Smooth muscle cell of the brain vasculature (primary cell): ENCODE measurements around the gene AVP.
"Not testable (repeated sequence)": the region's sequence is repeated elsewhere in the genome, so short reads cannot be mapped to it uniquely, and the experiment has no call there.

Experiments
- DNase-seq: peaks from one replicate; pipeline ENCODE4 v3.0.0-alpha.2; 2012; ENCODE audit warnings: low read depth, low spot score

AVP gene

DNA sequence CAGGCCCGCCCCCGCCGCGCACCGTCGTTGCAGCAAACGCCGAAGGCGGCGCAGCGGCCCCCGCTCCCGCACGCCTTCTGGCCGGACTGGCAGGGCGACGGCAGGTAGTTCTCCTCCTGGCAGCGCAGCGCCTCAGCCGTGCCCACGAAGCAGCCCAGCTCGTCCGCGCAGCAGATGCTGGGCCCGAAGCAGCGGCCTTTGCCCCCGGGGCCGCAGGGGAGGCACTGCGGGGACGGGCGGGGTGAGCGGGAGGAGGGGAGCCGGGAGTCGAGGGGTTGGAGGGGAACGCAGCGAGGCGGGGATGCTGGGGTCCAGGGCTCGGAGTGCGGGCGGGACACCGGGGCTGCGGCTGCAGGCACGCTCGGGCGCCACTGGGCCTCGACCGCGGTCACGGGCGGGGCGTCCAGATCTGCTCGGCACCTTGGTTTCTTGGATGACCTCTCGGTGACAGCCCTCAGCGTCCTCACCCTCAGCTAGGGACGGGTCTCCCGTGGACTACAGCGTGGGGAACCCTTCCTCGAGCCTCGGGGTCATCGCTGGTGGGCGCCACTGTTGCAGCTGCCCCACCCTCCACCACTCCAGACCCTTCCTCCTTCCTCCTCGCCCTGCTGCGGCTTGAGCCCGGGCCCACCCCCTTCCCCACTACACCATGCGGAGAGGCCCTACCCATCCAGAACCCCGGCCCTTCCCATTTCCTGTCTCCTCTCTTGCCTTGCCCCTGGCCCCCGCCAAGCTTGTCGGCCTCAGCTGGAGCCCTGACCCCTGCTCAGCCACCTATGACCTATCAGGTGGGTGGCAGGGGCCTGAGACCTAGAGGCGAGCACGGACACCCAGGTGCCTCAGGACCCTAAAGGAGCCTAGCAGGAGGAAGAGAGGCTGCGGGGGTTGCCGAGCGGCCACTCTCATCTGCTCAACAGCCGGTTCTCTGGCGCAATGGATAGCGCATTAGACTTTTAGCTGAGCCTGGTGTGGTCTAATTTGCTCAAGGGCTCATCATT, 1.3 kb downstream of the AVP start:
- no peak for DNase-seq

DNA sequence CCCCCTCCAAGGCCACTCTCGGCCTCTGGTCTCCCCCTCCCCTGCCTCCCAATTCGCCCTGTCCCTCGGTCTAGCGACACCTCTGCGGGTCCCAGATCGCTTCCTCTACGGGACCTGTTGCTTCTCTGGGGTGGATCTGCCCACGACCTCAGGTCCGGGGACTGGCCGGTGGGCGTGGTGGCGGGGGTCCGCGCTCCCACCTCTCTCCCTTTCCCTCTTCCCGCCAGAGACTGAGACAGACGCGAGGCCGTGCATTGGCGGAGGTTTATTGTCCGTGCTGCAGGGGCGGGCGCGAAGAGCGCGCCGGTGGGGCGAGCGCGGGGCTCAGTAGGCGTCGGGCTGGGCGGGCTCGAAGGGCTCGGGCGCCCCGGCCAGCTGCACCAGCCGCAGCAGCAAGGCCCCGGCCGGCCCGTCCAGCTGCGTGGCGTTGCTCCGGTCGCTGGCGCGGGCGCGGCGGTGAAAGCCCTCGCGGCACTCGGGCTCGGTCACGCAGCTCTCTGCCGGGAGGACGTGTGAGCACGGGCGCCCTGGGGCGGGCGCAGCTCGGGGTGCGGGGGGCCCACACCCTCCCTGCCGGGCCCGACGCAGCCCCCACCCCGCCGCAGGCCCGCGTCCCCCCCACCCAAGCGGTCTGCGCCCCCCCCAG, 2.1 kb downstream of the AVP start:
- no peak for DNase-seq

DNA sequence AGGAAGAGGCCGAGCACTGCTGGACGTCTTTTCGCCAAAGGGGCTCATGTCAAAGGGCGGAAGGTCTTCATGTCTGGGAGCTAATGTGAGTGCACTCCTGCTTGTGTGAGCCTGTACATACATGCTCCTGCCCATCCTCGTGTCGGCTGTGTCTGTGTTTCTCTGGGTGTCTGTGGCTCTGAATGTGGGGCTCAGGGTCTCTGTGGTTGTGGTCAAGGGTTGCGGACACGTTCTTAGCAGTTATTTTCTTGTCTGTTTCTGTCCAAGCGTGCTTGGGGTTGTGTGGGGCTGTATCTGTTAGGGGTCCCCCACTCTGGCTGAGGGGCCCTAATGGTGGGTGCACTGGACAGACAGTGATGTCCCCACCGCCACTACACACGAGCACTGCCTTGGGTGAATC, 2.9 kb downstream of the AVP start:
- no peak for DNase-seq

DNA sequence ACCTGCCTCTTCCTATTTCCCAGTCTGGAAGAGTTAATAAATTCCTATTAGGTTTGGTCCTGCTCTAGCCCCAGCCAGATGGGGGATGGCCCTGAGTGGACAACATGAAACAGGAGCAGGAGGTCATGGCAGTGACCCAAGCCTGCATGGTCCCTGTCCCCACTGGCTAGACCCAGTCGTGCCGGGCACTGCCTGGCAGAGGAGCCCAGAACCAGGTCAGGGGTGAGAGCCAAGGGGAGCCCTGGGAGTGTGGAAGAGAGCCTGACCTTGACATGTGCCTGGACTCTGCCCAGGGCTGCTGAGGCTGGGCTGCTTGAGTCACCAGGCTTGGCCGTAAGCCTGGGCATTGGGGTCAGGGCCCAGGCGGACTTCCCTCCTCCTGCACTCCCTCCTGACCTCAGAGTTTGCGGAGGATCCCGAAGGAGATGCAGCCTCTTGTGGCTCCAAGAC, 3.6 kb downstream of the AVP start:
- DNase-seq: no peak

DNA sequence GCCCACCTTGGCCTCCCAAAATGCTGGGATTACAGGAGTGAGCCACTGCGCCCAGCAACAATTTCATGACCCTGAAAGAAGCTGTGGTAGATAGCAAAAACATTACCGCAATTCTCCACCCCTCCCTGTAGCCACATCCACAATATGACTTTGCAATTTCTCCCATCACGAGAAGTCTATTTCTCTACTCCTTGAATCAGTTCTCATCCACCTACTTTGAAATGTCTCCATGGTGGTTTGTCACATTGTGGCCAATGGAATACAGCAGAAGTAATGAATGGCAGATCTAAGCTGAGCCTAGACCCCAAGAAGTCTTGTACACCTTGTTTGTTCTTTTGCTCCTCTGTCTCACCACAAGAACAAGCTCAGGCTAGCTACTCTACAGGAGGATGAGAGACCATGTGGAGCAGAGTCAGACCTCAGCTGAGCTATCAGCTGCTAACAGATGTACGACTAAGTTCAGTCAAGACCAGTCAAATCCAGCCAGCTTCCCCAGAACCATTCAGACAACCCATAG, 6.8 kb downstream of the AVP start:
- no peak for DNase-seq

DNA sequence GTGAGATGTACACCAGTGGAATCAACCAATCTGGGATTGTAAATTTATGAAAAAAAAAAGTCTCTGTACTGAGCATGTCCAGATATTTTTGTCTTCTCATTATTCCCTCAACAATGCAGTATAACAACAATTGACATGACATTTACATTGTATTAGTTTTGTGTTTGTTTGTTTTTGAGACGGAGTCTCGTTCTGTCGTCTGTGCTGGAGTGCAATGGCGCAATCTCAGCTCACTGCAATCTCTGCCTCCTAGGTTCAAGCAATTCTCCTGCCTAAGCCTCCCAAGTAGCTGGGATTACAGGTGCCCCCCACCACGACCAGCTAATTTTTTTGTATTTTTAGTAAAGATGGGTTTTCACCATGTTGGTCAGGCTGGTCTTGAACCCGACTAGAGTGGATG, 9.2 kb downstream of the AVP start:
- not testable (repeated sequence) for DNase-seq

DNA sequence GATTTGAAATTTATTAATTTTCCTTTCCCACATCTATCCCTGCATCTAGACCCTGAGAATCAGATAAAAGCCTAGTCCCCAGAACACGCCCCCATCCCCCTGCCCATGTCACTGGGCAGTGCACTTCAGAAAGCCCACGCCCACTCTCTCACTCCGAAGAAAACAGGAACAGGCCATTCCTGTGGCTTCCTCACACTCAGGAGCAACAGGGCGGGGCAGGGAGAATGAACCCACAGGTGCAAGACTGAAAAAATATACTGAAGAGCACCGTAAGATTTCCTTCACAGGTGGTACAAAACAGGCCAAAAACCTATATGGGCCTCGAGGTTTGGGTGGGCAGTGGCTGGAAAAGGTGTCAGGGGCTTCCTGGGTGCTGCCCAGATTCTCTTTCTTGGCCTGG, 9.7 kb downstream of the AVP start:
- DNase-seq: no peak

DNA sequence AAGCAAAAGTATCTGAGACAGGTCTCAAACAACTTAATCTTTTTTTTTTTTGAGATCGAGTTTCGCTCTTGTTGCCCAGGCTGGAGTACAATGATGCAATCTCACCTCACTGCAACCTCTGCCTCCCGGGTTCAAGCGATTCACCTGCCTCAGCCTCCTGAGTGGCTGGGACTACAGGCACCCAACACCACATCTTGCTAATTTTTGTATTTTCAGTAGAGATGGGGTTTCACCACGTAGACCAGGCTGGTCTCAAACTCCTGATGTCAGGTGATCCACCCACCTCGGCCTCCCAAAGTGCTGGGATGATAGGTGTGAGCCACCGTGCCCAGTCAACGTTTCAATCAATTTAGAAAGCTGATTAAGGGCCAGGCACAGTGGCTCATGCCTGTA, 11.3 kb downstream of the AVP start:
- DNase-seq: not testable (repeated sequence)

DNA sequence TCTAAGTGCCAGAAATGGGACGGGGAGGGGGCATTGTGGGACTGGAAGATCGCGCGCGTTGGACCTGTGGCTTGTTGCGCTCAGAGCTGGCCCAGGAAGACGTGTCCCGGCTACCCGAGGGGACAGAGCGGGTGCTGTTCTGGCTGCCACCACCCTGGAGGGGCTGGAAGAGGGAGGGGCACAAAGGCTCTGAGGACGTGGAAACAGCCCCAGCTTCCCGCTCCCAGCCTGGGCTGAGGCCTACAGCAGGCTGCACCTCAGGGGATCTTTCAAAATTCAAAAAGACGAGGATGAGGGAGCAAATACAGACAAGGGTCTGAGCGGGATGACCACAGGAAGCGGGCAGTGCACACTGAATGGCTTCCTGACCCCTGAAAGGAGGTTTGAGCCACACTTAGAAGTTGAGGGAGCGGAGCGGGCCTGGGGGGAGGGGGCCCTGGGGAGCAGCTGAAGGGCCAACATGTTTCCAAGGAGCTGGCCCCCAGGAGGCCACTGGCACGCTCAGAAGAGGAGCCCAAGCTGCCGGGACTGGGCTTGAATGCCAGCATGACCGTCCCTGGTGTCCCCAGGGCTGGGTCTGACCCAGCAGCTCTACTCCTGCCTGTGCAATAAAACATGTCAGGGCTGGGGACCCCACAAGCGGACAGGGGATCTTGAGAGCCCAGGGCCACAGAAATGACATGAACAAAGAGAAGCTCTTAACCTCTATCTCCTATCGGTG, 11.8 kb downstream of the AVP start:
- no peak for DNase-seq

DNA sequence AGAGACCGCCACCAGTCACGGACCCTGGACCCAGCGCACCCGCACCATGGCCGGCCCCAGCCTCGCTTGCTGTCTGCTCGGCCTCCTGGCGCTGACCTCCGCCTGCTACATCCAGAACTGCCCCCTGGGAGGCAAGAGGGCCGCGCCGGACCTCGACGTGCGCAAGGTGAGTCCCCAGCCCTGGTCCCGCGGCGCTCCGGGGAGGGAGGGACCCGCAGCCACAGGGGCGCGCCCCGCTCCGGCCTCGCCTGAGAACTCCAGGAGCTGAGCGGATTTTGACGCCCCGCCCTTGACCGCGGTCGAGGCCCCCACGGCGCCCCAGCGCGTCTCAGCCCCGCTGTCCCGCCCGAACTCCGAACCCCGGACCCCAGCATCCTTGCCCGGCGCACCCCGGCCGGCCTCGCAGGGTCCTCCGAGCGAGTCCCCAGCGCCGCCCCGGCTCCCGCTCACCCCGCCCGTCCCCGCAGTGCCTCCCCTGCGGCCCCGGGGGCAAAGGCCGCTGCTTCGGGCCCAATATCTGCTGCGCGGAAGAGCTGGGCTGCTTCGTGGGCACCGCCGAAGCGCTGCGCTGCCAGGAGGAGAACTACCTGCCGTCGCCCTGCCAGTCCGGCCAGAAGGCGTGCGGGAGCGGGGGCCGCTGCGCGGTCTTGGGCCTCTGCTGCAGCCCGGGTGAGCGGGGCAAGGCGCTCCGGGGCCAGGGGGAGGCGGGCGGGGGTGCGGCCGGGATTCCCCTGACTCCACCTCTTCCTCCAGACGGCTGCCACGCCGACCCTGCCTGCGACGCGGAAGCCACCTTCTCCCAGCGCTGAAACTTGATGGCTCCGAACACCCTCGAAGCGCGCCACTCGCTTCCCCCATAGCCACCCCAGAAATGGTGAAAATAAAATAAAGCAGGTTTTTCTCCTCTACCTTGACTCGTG, 12.7 kb downstream of the AVP start, which contains the start of gene OXT:
TSS of gene OXT (plus strand) at position 11 of the 920 bp plus-strand sequence. CDS start at position 47, 36 bp downstream.
- DNase-seq: no peak

DNA sequence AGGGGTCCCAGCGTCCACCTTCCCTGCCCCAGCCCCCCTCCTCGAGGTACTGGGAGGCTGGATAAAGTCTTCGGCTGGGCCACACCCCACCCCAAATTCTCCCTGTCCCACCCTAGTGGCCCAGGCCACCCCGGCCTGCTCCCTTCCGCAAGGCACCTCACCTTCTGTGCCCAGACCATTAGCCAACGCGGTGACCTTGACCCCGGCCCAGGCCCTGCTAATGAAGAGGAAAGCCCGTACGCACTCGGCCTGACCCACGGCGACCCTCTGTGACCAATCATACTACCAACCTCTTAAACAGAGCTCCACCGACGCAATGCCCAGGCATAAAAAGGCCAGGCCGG, 13.3 kb downstream of the AVP start:
- DNase-seq: no peak

DNA sequence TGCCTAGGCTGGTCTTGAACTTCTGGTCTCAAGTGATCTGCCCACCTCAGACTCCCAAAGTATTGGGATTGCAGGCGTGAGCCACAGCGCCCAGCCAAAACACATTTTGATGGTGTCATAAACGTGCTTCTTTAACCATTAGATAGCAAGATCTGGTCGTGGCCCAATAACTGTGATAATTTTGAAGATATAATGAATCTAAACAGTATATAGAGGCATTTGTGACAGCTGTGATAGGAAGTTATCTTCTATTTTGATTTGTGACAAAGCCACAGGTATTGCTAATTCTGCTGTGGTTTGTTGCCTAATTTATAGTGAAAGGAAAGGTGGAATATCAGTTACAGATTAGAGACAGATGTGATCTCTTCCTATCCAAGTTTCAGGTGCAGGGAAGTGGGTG, 13.8 kb downstream of the AVP start:
- DNase-seq: no peak

DNA sequence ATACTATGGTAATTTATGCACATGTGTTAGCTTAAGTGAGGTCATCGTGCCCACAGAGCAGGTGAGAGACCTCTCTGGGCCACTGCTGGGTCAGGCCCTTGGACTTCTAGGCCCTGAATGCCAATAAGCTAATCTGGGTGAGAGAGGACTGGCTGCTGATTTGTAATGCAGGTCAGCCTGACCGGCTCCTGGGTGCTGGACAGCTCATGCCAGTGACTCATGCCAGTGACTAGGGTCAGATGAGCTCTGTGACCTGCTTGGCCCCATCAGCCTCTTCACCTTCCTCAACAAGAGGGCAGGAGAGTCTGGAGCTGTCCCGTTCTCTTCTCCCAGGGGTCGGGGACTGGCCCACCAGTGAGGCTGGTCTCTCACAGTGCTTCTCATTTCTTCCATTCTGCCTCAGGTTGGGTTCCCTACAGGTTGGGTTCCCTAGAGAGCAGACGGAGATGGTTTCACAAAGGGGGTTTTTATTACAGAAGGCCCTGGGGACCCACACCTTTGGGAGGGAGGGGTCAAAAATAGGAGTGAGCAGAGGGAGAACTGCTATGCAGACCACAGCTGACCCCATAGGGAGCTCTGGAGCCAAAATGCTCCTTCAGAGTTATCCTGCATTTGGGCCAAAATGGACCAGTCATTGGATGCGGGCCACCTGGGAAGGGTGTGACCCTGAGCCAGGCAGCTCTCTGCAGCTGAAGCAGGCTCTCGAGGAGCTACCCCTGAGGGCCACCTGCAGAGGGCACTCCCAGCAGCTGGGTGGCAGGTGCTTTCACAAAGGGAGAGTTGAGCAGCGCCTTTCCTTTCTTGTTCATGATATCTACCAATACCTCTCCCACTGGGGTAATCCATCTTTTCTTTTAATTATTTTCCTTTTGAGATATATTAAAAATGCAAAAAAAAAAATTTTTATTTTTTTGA, 15.3 kb downstream of the AVP start:
- DNase-seq: no peak

DNA sequence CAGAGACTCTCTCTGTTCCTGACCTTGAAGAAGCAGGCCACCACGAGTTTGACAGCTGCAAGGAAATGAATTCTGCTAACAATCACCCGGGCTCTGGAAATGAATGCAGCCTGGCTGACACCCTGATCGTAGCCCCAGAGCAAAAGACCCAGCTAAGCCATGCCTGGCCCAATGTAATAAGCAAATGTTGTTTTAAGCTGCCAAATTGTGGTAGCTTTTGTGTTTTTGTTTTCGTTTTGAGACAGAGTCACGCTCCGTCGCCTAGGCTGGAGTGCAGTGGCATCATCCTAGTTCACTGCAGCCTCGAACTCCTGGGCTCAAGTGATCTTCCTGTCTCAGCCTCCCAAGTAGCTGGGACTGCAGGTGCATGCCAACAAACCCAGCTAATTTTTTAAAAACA, 16.4 kb downstream of the AVP start:
- no peak for DNase-seq

DNA sequence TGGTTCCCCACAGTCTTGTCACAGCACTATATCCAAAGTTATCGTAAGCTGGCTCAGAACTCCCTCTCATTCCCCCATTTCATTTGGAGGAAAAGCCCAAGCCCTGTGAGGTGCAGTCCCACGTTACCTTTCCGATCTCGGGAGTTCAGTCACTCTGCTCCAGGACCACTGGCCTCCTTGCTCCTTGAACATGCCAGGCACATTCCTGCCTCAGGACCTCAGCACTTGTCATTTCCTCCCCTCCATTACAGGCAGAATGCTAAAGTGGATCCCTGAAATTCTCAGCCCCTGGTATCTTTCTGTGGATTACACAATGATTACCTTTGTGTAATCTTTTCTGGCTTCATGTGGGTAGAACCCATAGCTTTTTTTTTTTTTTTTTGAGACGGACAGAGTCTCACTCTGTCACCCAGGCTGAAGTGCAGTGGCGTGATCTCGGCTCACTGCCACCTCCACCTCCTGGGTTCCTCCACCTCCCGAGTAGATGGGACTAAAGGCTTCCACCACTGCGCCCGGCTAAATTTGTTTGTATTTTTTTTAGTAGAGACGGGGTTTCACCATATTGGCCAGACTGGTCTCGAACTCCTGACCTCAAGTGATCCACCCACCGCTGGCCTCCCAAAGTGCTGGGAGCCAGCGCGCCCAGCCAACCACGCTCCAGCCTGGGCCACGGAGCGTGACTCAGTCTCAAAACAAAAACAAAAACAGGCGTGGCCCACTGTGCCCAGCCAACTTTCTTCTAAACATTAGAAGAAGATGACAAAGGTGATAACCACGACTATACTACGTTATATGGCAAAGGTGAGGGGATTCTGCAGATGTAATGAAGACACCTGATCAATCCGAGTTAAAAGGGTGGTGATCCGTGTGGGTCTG, 17.1 kb downstream of the AVP start:
- no peak for DNase-seq

DNA sequence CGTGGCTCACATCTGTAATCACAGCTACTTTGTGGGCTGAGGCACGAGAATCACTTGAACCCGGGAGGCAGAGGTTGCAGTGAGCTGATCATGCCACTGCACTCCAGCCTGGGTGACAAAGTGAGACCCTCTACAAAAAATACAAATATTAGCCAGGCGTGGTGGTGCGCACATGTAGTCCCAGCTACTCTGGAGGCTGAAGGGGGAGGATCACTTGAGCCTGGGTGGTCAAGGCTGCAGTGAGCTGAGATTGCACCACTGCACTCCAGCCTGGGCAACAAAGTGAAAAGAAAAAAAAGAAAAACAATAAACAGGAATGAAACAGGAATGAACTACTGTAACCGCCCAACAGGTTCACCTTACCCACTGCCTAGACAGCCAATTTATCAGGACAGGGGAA, 20.4 kb downstream of the AVP start:
- not testable (repeated sequence) for DNase-seq

DNA sequence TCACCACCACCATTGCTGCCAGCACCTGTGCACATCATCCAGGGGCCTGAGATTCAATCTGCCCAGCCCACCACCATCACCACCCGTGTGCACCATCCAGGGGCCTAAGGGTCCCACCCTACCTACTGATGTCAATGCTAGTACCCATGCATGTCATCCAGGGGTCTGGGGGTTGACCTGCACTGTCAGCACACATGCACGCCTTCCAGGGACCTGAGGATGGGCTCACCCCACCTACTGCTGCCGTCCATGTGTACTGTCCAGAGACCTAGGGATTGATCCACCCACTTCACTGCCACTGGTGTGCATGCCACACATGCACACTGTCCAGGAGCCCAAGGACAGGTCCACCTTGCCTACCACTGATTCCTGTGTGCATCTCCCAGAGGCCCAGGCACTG, 25.0 kb downstream of the AVP start:
- no peak for DNase-seq

DNA sequence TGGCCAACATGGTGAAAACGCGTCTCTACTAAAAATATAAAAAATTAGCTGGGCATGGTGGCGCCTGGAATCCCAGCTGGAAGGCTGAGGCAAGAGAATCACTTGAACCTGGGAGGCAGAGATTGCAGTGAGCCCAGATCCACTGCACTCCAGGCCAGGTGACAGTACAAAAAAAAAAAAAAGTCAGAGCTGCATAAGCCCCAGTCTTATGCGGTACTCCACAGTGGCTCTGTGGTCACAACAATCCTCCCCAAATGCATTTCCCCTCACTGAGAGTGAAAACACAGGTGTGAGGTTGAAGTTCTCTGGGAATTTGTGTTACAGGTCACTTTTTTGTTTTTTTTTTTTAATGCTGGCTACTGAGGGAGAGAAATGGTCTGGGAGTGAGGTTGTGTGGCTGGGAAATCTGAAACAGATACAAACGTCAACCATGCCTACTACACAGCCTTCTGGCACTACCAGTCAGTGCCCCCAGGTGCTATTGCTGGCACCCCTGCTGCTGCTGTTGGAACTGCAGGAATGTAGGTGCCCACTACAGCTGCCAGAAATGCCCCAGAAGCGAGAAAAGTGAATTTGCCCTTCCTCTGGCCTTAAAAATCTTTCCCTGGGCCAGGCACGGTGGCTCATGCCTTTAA, 33.0 kb downstream of the AVP start:
- DNase-seq: no peak
